Measurements from ENCODE around the gene CHD2.

CHD2 gene

DNA sequence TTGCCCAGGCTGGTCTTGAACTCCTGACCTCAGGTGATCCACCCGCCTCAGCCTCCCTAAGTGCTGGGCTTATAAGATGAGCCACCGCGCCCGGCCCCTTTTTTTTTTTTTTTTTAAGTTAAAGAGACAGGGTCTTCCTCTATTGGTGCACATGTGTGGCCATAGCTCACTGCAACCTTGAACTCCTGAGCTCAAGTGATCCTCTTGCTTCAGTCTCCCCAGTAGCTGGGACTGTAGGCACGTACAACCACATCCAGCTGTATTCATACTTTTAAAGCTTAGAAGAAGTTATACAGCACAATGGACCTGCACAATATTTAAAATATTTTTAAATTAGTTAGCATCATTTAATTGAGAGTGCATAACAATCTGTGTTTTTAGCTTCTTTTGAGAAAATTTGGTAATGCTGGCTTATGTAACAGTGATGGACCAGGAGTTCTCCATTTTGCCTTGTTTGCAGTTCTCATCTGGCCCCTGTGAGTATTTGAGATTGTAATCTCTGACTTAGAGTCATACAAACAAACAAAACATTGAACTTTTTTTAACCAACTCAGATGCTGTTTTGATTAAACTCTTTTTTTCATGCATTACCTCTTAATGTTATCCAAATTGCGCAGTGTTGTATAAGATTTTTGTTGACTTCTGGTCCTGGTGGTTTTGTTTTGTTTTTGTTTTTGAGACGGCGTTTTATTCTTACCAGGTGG lies 33.0 kb downstream of the CHD2 start:
- Histone ChIP-seq H4K20me1 (ENCODE audit: insufficient read depth, low read length, poor library complexity, severe bottlenecking) (peaks cover 34% of the 10 kb centered on the region), H3K9ac (ENCODE audit: low read depth, low read length, poor library complexity, severe bottlenecking) (no peak overlapping the region), H3K36me3 (ENCODE audit: insufficient read depth, low read length) (peaks cover 96% of the 10 kb centered on the region), H3K9me3 (ENCODE audit: insufficient read depth, low read depth, low read length) (no peaks in the 10 kb centered on the region), H3K27me3 (ENCODE audit: insufficient read depth, low read length, poor library complexity, severe bottlenecking) (no peaks in the 10 kb centered on the region), H3K4me3 (ENCODE audit: low read length, poor library complexity, severe bottlenecking) (no peak overlapping the region), H3F3A (ENCODE audit: low read depth) (peaks cover 5% of the 10 kb centered on the region; the same call in 1 of the 2 replicates), H3K79me2 (ENCODE audit: insufficient read depth, low read length) (peaks cover 73% of the 10 kb centered on the region), H2AFZ (ENCODE audit: low read length) (no peak overlapping the region), H3K4me2 (ENCODE audit: low read depth, low read length, poor library complexity, severe bottlenecking) (no peak overlapping the region), H3K9me2 (replicated peaks; ENCODE audit: low read depth, low read length) (no peaks in the 10 kb centered on the region), H3K4me1 (ENCODE audit: insufficient read depth, low read length, poor library complexity, severe bottlenecking) (peaks cover 15% of the 10 kb centered on the region)
- TF ChIP-seq EZH2phosphoT487 (IDR thresholded peaks at IDR 0.05; ENCODE audit: borderline replicate concordance) (no peak), CTCF (conservative IDR thresholded peaks at IDR 0.05; ENCODE audit: low read length) (no peak)

- TF ChIP-seq CTCF (conservative IDR thresholded peaks at IDR 0.05; ENCODE audit: low read length) (no peak), EZH2phosphoT487 (IDR thresholded peaks at IDR 0.05; ENCODE audit: borderline replicate concordance) (no peak)
- peaks cover 66% of the 10 kb centered on the region for H3K79me2 ChIP-seq (ENCODE audit: insufficient read depth, low read length)
- no peak overlapping the region for H3K4me3 ChIP-seq (ENCODE audit: low read length, poor library complexity, severe bottlenecking)
- H3K9me3 ChIP-seq (ENCODE audit: insufficient read depth, low read depth, low read length) = no peaks in the 10 kb centered on the region
- peaks cover 15% of the 10 kb centered on the region for H3K4me1 ChIP-seq (ENCODE audit: insufficient read depth, low read length, poor library complexity, severe bottlenecking)
- H3F3A ChIP-seq (ENCODE audit: low read depth) = peaks cover 5% of the 10 kb centered on the region; the same call in 1 of the 2 replicates
- no peaks in the 10 kb centered on the region for H3K9me2 ChIP-seq (replicated peaks; ENCODE audit: low read depth, low read length)
- H3K9ac ChIP-seq (ENCODE audit: low read depth, low read length, poor library complexity, severe bottlenecking) = no peak overlapping the region
- H3K36me3 ChIP-seq (ENCODE audit: insufficient read depth, low read length) = peaks cover 96% of the 10 kb centered on the region
- no peak overlapping the region for H2AFZ ChIP-seq (ENCODE audit: low read length)
- peaks cover 42% of the 10 kb centered on the region for H4K20me1 ChIP-seq (ENCODE audit: insufficient read depth, low read length, poor library complexity, severe bottlenecking)
- no peaks in the 10 kb centered on the region for H3K27me3 ChIP-seq (ENCODE audit: insufficient read depth, low read length, poor library complexity, severe bottlenecking)
- no peak overlapping the region for H3K4me2 ChIP-seq (ENCODE audit: low read depth, low read length, poor library complexity, severe bottlenecking)
These were observed 33.7 kb downstream of the CHD2 start for GRCh38 chr15:92933831-92934230.

DNA sequence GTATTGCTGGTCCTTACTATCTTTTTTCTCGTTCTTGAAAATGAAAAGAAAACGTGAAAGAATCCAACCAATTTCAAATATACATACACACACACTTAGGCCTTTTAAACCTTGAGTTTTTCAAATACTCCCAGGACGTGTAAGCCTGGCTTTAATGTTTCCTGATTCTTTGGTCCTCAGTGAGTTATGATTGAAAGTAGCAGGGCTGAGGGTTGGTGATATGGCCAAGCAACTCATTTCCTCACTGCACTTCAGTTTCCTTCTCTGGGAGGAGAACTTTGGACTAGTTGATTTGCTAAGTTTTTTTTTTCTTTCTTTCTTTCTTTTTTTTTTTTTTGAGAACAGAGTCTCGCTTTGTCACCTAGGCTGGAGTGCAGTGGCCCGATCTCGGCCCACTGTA lies 34.6 kb downstream of the CHD2 start:
- Histone ChIP-seq H3K4me2 (ENCODE audit: low read depth, low read length, poor library complexity, severe bottlenecking) (no peak overlapping the region), H4K20me1 (ENCODE audit: insufficient read depth, low read length, poor library complexity, severe bottlenecking) (peaks cover 44% of the 10 kb centered on the region), H3K4me3 (ENCODE audit: low read length, poor library complexity, severe bottlenecking) (no peak overlapping the region), H2AFZ (ENCODE audit: low read length) (no peak overlapping the region), H3F3A (ENCODE audit: low read depth) (peaks cover 5% of the 10 kb centered on the region; the same call in 1 of the 2 replicates), H3K27me3 (ENCODE audit: insufficient read depth, low read length, poor library complexity, severe bottlenecking) (no peaks in the 10 kb centered on the region), H3K9ac (ENCODE audit: low read depth, low read length, poor library complexity, severe bottlenecking) (no peak overlapping the region), H3K4me1 (ENCODE audit: insufficient read depth, low read length, poor library complexity, severe bottlenecking) (peaks cover 15% of the 10 kb centered on the region), H3K79me2 (ENCODE audit: insufficient read depth, low read length) (peaks cover 59% of the 10 kb centered on the region), H3K9me2 (replicated peaks; ENCODE audit: low read depth, low read length) (no peaks in the 10 kb centered on the region), H3K9me3 (ENCODE audit: insufficient read depth, low read depth, low read length) (no peaks in the 10 kb centered on the region), H3K36me3 (ENCODE audit: insufficient read depth, low read length) (peaks cover 96% of the 10 kb centered on the region)
- TF ChIP-seq CTCF (conservative IDR thresholded peaks at IDR 0.05; ENCODE audit: low read length) (no peak), EZH2phosphoT487 (IDR thresholded peaks at IDR 0.05; ENCODE audit: borderline replicate concordance) (no peak)

Measured in Loucy (cell line).